ENCODE measurements around the gene FEZ2. TPM values are rescaled to one million over a fixed set of nuclear protein-coding genes. Genes with fewer than 3 reads are reported as not detected.
A peak's percentile ranks its signal among the peaks of the same experiment; 100 is the strongest.

Gene FEZ2
- total RNA-seq, 1 experiment from 2014 or later = 52.6 TPM

GRCh38 chr2:36512705-36513104 is 85.3 kb downstream of the FEZ2 start:
- ChIA-PET POLR2A (ENCODE audit: unreplicated experiment) (interaction anchor here (0.5 kb wide), 1 partner anchor 41 kb away, joined by 3 read pairs; no protein-coding TSS in a partner anchor), CTCF (no interaction called here)
- Histone ChIP-seq H3K9me3 (ENCODE audit: low read length) (no peaks in the 10 kb centered on the region), H3K4me1 (ENCODE audit: insufficient read depth, low read length) (0 out of 2 replicates have a peak, but pooled peaks cover 4% of the 10 kb centered on the region), H3K9me2 (replicated peaks; ENCODE audit: low read length) (no peaks in the 10 kb centered on the region), H3K4me3 (ENCODE audit: low read length) (no peak overlapping the region), H3K79me2 (ENCODE audit: low read length) (no peaks in the 10 kb centered on the region), H3K27ac (ENCODE audit: low read length) (no peak overlapping the region), H2AFZ (ENCODE audit: low read length) (no peak overlapping the region), H3K36me3 (ENCODE audit: low read depth, low read length) (peaks cover 56% of the 10 kb centered on the region), H3K27me3 (ENCODE audit: low read length) (no peaks in the 10 kb centered on the region), H3K9ac (ENCODE audit: low read length) (no peak overlapping the region), H4K20me1 (ENCODE audit: low read length) (no peaks in the 10 kb centered on the region), H3F3A (ENCODE audit: low read length, unreplicated experiment) (no peaks in the 10 kb centered on the region), H3K4me2 (ENCODE audit: low read length) (no peak overlapping the region)
- ATAC-seq (peak; percentile 52), DNase-seq (no peak)
- intact Hi-C loops (cut with micrococcal nuclease) = no loop called here
- no TSS peak for BruUV-seq (replicated peaks)
- TF ChIP-seq EZH2phosphoT487 (IDR thresholded peaks at IDR 0.05; ENCODE audit: borderline replicate concordance, low read length) (no peak), EZH2 (IDR thresholded peaks at IDR 0.05; ENCODE audit: low read length, unreplicated experiment) (no peak), CTCF (conservative IDR thresholded peaks at IDR 0.05; ENCODE audit: low read depth, low read length) (no peak)

GRCh38 chr2:36511858-36512603 is 85.9 kb downstream of the FEZ2 start:
- ChIA-PET POLR2A (ENCODE audit: unreplicated experiment) (interaction anchor here (0.5 kb wide), 1 partner anchor 42 kb away, joined by 3 read pairs; no protein-coding TSS in a partner anchor), CTCF (no interaction called here)
- no TSS peak for BruUV-seq (replicated peaks)
- Histone ChIP-seq H3K9ac (ENCODE audit: low read length) (no peak overlapping the region), H3K9me3 (ENCODE audit: low read length) (no peaks in the 10 kb centered on the region), H4K20me1 (ENCODE audit: low read length) (no peaks in the 10 kb centered on the region), H3K36me3 (ENCODE audit: low read depth, low read length) (peaks cover 50% of the 10 kb centered on the region), H3K4me1 (ENCODE audit: insufficient read depth, low read length) (0 out of 2 replicates have a peak, but pooled peaks cover 4% of the 10 kb centered on the region), H3K4me3 (ENCODE audit: low read length) (no peak overlapping the region), H3K27ac (ENCODE audit: low read length) (no peak overlapping the region), H2AFZ (ENCODE audit: low read length) (no peak overlapping the region), H3F3A (ENCODE audit: low read length, unreplicated experiment) (no peaks in the 10 kb centered on the region), H3K27me3 (ENCODE audit: low read length) (no peaks in the 10 kb centered on the region), H3K79me2 (ENCODE audit: low read length) (no peaks in the 10 kb centered on the region), H3K9me2 (replicated peaks; ENCODE audit: low read length) (no peaks in the 10 kb centered on the region), H3K4me2 (ENCODE audit: low read length) (no peak overlapping the region)
- TF ChIP-seq EZH2phosphoT487 (IDR thresholded peaks at IDR 0.05; ENCODE audit: borderline replicate concordance, low read length) (no peak), EZH2 (IDR thresholded peaks at IDR 0.05; ENCODE audit: low read length, unreplicated experiment) (no peak), CTCF (conservative IDR thresholded peaks at IDR 0.05; ENCODE audit: low read depth, low read length) (no peak)
- DNase-seq = no peak
- no peak for ATAC-seq
- intact Hi-C loops (cut with micrococcal nuclease) = loop anchor here (1.0 kb wide), 2 partner anchors 26 to 32 kb away; no protein-coding TSS in a partner anchor

GRCh38 chr2:36509075-36509474 is 88.9 kb downstream of the FEZ2 start:
- Histone ChIP-seq H4K20me1 (ENCODE audit: low read length) (no peaks in the 10 kb centered on the region), H3K4me3 (ENCODE audit: low read length) (no peak overlapping the region), H3K9ac (ENCODE audit: low read length) (no peak overlapping the region), H3K9me2 (replicated peaks; ENCODE audit: low read length) (no peaks in the 10 kb centered on the region), H3K4me1 (ENCODE audit: insufficient read depth, low read length) (peaks cover 24% of the 10 kb centered on the region), H3K27ac (ENCODE audit: low read length) (no peak overlapping the region), H2AFZ (ENCODE audit: low read length) (no peak overlapping the region), H3K79me2 (ENCODE audit: low read length) (no peaks in the 10 kb centered on the region), H3K27me3 (ENCODE audit: low read length) (no peaks in the 10 kb centered on the region), H3K9me3 (ENCODE audit: low read length) (no peaks in the 10 kb centered on the region), H3K36me3 (ENCODE audit: low read depth, low read length) (peaks cover 27% of the 10 kb centered on the region), H3F3A (ENCODE audit: low read length, unreplicated experiment) (no peaks in the 10 kb centered on the region), H3K4me2 (ENCODE audit: low read length) (no peak overlapping the region)
- no peak for TF ChIP-seq EZH2phosphoT487 (IDR thresholded peaks at IDR 0.05; ENCODE audit: borderline replicate concordance, low read length)
- TF ChIP-seq CTCF (conservative IDR thresholded peaks at IDR 0.05; ENCODE audit: low read depth, low read length) = no peak
- no peak for TF ChIP-seq EZH2 (IDR thresholded peaks at IDR 0.05; ENCODE audit: low read length, unreplicated experiment)
- intact Hi-C loops (cut with micrococcal nuclease) = no loop called here
- DNase-seq (no peak), ATAC-seq (no peak)
- CTCF ChIA-PET = no interaction called here
- POLR2A ChIA-PET (ENCODE audit: unreplicated experiment) = no interaction called here
- BruUV-seq (replicated peaks) = no TSS peak
